Endodermal cell (in vitro differentiated cells): ENCODE data around the gene PGBD5. TPM values are rescaled to one million over a fixed set of nuclear protein-coding genes. Genes with fewer than 3 reads are reported as not detected.

Source experiments
- DNase-seq: peaks from one replicate; pipeline ENCODE4 v3.0.0-alpha.2; 2017
- H3K27ac ChIP-seq: 2 replicates; pipeline ENCODE4 v1.5.1; 2013; ENCODE audit warnings: mild to moderate bottlenecking, low read depth, low read length, moderate library complexity
- H3K27me3 ChIP-seq: 2 replicates; pipeline ENCODE4 v1.6.1; 2013; ENCODE audit warnings: mild to moderate bottlenecking, low read length, moderate library complexity; ENCODE audit not compliant: insufficient read depth, control insufficient read depth, poor library complexity, severe bottlenecking
- H3K36me3 ChIP-seq: 2 replicates; pipeline ENCODE4 v1.7.0; 2013; ENCODE audit warnings: mild to moderate bottlenecking, low read length, moderate library complexity; ENCODE audit not compliant: control insufficient read depth, insufficient read depth
- H3K4me1 ChIP-seq: one replicate; pipeline ENCODE4 v1.7.0; 2013; ENCODE audit warnings: low read length; ENCODE audit not compliant: control insufficient read depth, insufficient read depth
- H3K4me3 ChIP-seq: 2 replicates; pipeline ENCODE4 v1.5.1; 2013; ENCODE audit warnings: mild to moderate bottlenecking, low read length, moderate library complexity
- H3K9ac ChIP-seq: 2 replicates; pipeline ENCODE4 v1.6.1; 2013; ENCODE audit warnings: mild to moderate bottlenecking, low read length, moderate library complexity; ENCODE audit not compliant: poor library complexity, severe bottlenecking; ENCODE audit errors: extremely low read depth
- H3K9me3 ChIP-seq: 2 replicates; pipeline ENCODE4 v1.6.1; 2013; ENCODE audit warnings: mild to moderate bottlenecking, low read length, moderate library complexity; ENCODE audit not compliant: control insufficient read depth
- H3K27ac Mint-ChIP-seq: 2 replicates; pipeline ENCODE4 v1.8.0; 2020; ENCODE audit warnings: mixed read lengths
- H3K27me3 Mint-ChIP-seq: 2 replicates; pipeline ENCODE4 v1.8.0; 2021; ENCODE audit warnings: mild to moderate bottlenecking, mixed read lengths; ENCODE audit not compliant: insufficient read depth
- H3K36me3 Mint-ChIP-seq: 2 replicates; pipeline ENCODE4 v1.8.0; 2020; ENCODE audit warnings: low read depth, mixed read lengths
- H3K4me1 Mint-ChIP-seq: 2 replicates; pipeline ENCODE4 v1.8.0; 2020; ENCODE audit warnings: mixed read lengths
- H3K4me3 Mint-ChIP-seq: 2 replicates; pipeline ENCODE4 v1.8.0; 2020; ENCODE audit warnings: mild to moderate bottlenecking, moderate library complexity, mixed read lengths
- H3K9me3 Mint-ChIP-seq: 2 replicates; pipeline ENCODE4 v1.8.0; 2020; ENCODE audit warnings: mild to moderate bottlenecking, mixed read lengths
- WGBS, 2 experiments: methylation state at CpG; one replicate each; pipeline versions ENCODE4 v1.1.5 to v1.1.7; 2013; ENCODE audit warnings: missing lambda C conversion rate in 2 of 2, mixed read lengths in 1 of 2; ENCODE audit not compliant: insufficient coverage in 1 of 2, insufficient read length in 1 of 2; 5-methylcytosine and 5-hydroxymethylcytosine counted together
- total RNA-seq, 2 donors: library from RNA; stranded (reverse); fragmentation: NEBNext Ultra II Directional in 1 of 2; extraction: Animal tissue kit (Norgen Biotek cat#: 25700) in 1 of 2; gene quantifications; 2 replicates in 1 of 2; 3 replicates in 1 of 2; pipeline ENCODE4 v1.2.1, GENCODE V29; 2021
- TF ChIP-seq, protein P1 (sequence below): fragments of 200-600 bp; sonication (generic); conservative IDR thresholded peaks from 2 replicates; pipeline ENCODE4 v1.5.0; 2021; ENCODE audit warnings: antibody characterized with exemption, mild to moderate bottlenecking

Gene PGBD5
- total RNA-seq, 2 donors from 2014 or later, result 1.3 to 4.6 TPM

DNA sequence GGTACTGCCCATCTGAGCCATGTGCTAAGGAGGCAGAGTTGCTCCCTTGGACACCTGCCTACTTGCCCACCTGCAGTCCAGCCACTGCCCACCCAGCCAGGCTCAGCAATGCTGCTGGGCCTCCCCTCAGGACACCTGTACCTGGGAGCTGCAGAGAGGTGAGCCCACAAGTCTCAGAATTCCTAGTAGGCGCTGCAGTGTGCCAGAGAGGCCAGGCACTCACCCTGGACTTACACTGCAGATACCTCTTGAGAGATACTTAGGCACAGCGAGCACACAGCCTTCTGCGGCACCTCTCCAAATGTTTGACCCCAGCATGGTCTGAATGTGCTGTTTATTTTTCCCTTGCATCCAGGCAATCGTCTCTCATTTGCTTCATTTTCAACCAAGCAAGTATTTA lies 71.0 kb downstream of the PGBD5 start:
- no peak overlapping the region for H3K4me3 Mint-ChIP-seq
- Histone ChIP-seq H3K9me3 (no peaks in the 10 kb centered on the region), H3K9ac (no peak overlapping the region), H3K36me3 (no peaks in the 10 kb centered on the region), H3K27ac (no peak overlapping the region), H3K4me1 (no peaks in the 10 kb centered on the region), H3K4me3 (no peak overlapping the region), H3K27me3 (no peaks in the 10 kb centered on the region)
- 88 to 97% methylated on average over 4 of the region's 4 CpGs for WGBS, 2 experiments
- no peaks in the 10 kb centered on the region for H3K27me3 Mint-ChIP-seq
- TF ChIP-seq, protein P1, sequence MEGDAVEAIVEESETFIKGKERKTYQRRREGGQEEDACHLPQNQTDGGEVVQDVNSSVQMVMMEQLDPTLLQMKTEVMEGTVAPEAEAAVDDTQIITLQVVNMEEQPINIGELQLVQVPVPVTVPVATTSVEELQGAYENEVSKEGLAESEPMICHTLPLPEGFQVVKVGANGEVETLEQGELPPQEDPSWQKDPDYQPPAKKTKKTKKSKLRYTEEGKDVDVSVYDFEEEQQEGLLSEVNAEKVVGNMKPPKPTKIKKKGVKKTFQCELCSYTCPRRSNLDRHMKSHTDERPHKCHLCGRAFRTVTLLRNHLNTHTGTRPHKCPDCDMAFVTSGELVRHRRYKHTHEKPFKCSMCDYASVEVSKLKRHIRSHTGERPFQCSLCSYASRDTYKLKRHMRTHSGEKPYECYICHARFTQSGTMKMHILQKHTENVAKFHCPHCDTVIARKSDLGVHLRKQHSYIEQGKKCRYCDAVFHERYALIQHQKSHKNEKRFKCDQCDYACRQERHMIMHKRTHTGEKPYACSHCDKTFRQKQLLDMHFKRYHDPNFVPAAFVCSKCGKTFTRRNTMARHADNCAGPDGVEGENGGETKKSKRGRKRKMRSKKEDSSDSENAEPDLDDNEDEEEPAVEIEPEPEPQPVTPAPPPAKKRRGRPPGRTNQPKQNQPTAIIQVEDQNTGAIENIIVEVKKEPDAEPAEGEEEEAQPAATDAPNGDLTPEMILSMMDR, result no peak
- DNase-seq, result no peak
- H3K4me1 Mint-ChIP-seq, result no peaks in the 10 kb centered on the region
- H3K36me3 Mint-ChIP-seq, result no peaks in the 10 kb centered on the region
- no peaks in the 10 kb centered on the region for H3K9me3 Mint-ChIP-seq
- H3K27ac Mint-ChIP-seq, result no peak overlapping the region

DNA sequence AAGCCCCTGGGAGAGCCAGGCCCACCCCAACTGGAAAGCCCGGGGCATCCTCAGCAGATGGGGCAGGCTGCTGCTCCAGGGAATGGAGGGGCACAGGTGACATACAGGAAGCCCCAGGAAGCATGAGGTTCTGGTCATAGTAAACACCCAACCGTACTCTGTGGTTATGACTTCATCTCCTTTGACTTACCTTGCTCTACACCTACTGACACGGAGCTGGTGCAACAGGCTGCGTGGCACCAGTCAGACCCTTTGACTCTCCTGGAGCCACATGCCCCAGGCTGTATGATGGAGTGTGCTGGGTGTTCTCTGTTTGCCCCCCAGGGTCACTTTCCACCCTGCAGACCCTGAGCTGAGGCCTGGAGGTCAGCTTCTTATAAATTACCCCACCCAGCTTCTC lies 72.1 kb downstream of the PGBD5 start:
- Histone ChIP-seq H3K27me3 (no peaks in the 10 kb centered on the region), H3K9me3 (no peaks in the 10 kb centered on the region), H3K9ac (no peak overlapping the region), H3K4me3 (no peak overlapping the region), H3K27ac (no peak overlapping the region), H3K36me3 (no peaks in the 10 kb centered on the region), H3K4me1 (no peaks in the 10 kb centered on the region)
- Mint-ChIP-seq H3K36me3 (no peaks in the 10 kb centered on the region), H3K4me1 (no peaks in the 10 kb centered on the region), H3K4me3 (no peak overlapping the region), H3K27ac (no peak overlapping the region), H3K9me3 (no peaks in the 10 kb centered on the region), H3K27me3 (no peaks in the 10 kb centered on the region)
- no peak for DNase-seq
- 95 to 96% methylated on average over 3 to 4 of the region's 4 CpGs for WGBS, 2 experiments
- TF ChIP-seq, protein P1, result no peak

DNA sequence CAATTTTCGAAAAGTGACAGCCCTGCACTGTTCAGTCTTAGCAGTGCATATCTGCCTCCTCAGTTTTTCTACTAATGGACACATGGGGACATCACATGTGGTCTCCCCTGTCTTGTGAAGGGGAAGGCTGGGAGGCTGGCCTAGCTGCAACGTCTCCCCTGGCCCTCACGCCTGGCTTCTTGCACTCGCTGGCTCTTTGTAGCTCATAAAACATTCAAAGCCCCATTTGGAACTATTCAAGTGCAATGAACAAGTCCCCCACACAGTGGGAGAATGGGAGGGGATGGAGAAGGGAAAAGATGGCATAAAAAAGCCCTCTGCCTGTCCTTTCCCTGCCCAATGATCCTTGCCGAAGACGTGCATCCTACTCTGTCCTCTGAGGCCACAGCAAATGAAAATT lies 73.6 kb downstream of the PGBD5 start:
- TF ChIP-seq, protein P1, result no peak
- Mint-ChIP-seq H3K27ac (no peak overlapping the region), H3K36me3 (no peaks in the 10 kb centered on the region), H3K4me3 (no peak overlapping the region), H3K4me1 (peaks cover 3% of the 10 kb centered on the region), H3K9me3 (no peaks in the 10 kb centered on the region), H3K27me3 (no peaks in the 10 kb centered on the region)
- no peak overlapping the region for H3K27ac ChIP-seq
- no peaks in the 10 kb centered on the region for H3K9me3 ChIP-seq
- no peak overlapping the region for H3K9ac ChIP-seq
- H3K27me3 ChIP-seq, result no peaks in the 10 kb centered on the region
- WGBS, 2 experiments, result 87 to 89% methylated on average over 3 to 6 of the region's 6 CpGs
- H3K4me1 ChIP-seq, result no peaks in the 10 kb centered on the region
- no peaks in the 10 kb centered on the region for H3K36me3 ChIP-seq
- no peak overlapping the region for H3K4me3 ChIP-seq
- DNase-seq, result no peak
